Gastrocnemius medialis (tissue), 4 donors: ENCODE results near the gene PLS1.

Source experiments
- POLR2A ChIP-seq, 2 donors: fragments of 450-650 bp; IDR thresholded peaks; one replicate each; pipeline ENCODE4 v1.6.1; 2017; ENCODE audit warnings: antibody characterized with exemption in 2 of 2, mild to moderate bottlenecking in 2 of 2, moderate library complexity in 2 of 2
- TF ChIP-seq, protein P1 (sequence below), 5 experiments: fragments of 450-650 bp in 3 of 5; fragments of 200-600 bp in 2 of 5; sonication (generic) in 2 of 5; IDR thresholded peaks in 4 of 5; conservative IDR thresholded peaks in 1 of 5; 1 replicate in 4 of 5; 2 replicates in 1 of 5; pipeline ENCODE4 v1.5.1; 2016 to 2019; ENCODE audit warnings: antibody characterized with exemption in 5 of 5, mild to moderate bottlenecking in 3 of 5, moderate library complexity in 3 of 5

GRCh38 chr3:142611206-142611605, 15.0 kb downstream of the PLS1 start:
- no peak for TF ChIP-seq POLR2A (IDR thresholded peaks at IDR 0.05)
- TF ChIP-seq, protein P1, sequence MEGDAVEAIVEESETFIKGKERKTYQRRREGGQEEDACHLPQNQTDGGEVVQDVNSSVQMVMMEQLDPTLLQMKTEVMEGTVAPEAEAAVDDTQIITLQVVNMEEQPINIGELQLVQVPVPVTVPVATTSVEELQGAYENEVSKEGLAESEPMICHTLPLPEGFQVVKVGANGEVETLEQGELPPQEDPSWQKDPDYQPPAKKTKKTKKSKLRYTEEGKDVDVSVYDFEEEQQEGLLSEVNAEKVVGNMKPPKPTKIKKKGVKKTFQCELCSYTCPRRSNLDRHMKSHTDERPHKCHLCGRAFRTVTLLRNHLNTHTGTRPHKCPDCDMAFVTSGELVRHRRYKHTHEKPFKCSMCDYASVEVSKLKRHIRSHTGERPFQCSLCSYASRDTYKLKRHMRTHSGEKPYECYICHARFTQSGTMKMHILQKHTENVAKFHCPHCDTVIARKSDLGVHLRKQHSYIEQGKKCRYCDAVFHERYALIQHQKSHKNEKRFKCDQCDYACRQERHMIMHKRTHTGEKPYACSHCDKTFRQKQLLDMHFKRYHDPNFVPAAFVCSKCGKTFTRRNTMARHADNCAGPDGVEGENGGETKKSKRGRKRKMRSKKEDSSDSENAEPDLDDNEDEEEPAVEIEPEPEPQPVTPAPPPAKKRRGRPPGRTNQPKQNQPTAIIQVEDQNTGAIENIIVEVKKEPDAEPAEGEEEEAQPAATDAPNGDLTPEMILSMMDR (IDR thresholded peaks at IDR 0.05 in 4 of 5, conservative IDR thresholded peaks at IDR 0.05 in 1 of 5) = no peak
